Measurements from ENCODE around the gene VSNL1.

The VSNL1 gene

GRCh38 chr2:17649026-17649425 is 108.5 kb downstream of the VSNL1 start:
- no peak overlapping the region for H3K4me2 ChIP-seq (ENCODE audit: low read length)
- no peak overlapping the region for H3K9ac ChIP-seq (ENCODE audit: low read length)

GRCh38 chr2:17652681-17653394 is 112.3 kb downstream of the VSNL1 start:
- Histone ChIP-seq H3F3A (ENCODE audit: insufficient read depth, low read length) (no peaks in the 10 kb centered on the region), H2AFZ (ENCODE audit: low read length) (no peak overlapping the region), H3K4me2 (ENCODE audit: low read length) (no peak overlapping the region), H4K20me1 (ENCODE audit: insufficient read depth, low read length) (no peaks in the 10 kb centered on the region), H3K4me3 (ENCODE audit: low read depth, low read length, poor library complexity, severe bottlenecking) (no peak overlapping the region), H3K27ac (ENCODE audit: low read depth, low read length, poor library complexity, severe bottlenecking) (no peak overlapping the region), H3K27me3 (ENCODE audit: insufficient read depth, low read length) (no peaks in the 10 kb centered on the region), H3K9me3 (ENCODE audit: low read length) (no peaks in the 10 kb centered on the region), H3K79me2 (ENCODE audit: insufficient read depth, low read length) (no peaks in the 10 kb centered on the region), H3K36me3 (ENCODE audit: insufficient read depth, low read length) (no peaks in the 10 kb centered on the region), H3K4me1 (ENCODE audit: insufficient read depth, low read length, severe bottlenecking) (no peaks in the 10 kb centered on the region), H3K9ac (ENCODE audit: low read length) (no peak overlapping the region), H3K9me2 (ENCODE audit: low read depth, low read length) (no peaks in the 10 kb centered on the region)
- no peak for TF ChIP-seq CTCF (IDR thresholded peaks at IDR 0.05; ENCODE audit: low read length)
- no peak for TF ChIP-seq EZH2 (IDR thresholded peaks at IDR 0.05; ENCODE audit: borderline replicate concordance, low read length)

More at GRCh38 chr2:17649026-17649425, 108.5 kb downstream of the VSNL1 start:
- H3K9me2 ChIP-seq (ENCODE audit: low read depth, low read length), result no peaks in the 10 kb centered on the region
- TF ChIP-seq EZH2 (IDR thresholded peaks at IDR 0.05; ENCODE audit: borderline replicate concordance, low read length), result no peak
- no peak for TF ChIP-seq CTCF (IDR thresholded peaks at IDR 0.05; ENCODE audit: low read length)
- H3K27me3 ChIP-seq (ENCODE audit: insufficient read depth, low read length), result no peaks in the 10 kb centered on the region
- no peak overlapping the region for H2AFZ ChIP-seq (ENCODE audit: low read length)
- no peak overlapping the region for H3K4me3 ChIP-seq (ENCODE audit: low read depth, low read length, poor library complexity, severe bottlenecking)
- no peaks in the 10 kb centered on the region for H3K9me3 ChIP-seq (ENCODE audit: low read length)
- H4K20me1 ChIP-seq (ENCODE audit: insufficient read depth, low read length), result no peaks in the 10 kb centered on the region
- H3K27ac ChIP-seq (ENCODE audit: low read depth, low read length, poor library complexity, severe bottlenecking), result no peak overlapping the region
- peaks cover 4% of the 10 kb centered on the region for H3K4me1 ChIP-seq (ENCODE audit: insufficient read depth, low read length, severe bottlenecking)
- H3K79me2 ChIP-seq (ENCODE audit: insufficient read depth, low read length), result no peaks in the 10 kb centered on the region
- no peaks in the 10 kb centered on the region for H3K36me3 ChIP-seq (ENCODE audit: insufficient read depth, low read length)
- no peaks in the 10 kb centered on the region for H3F3A ChIP-seq (ENCODE audit: insufficient read depth, low read length)

GRCh38 chr2:17657759-17658158 is 117.3 kb downstream of the VSNL1 start:
- no peaks in the 10 kb centered on the region for H3F3A ChIP-seq (ENCODE audit: insufficient read depth, low read length)
- H4K20me1 ChIP-seq (ENCODE audit: insufficient read depth, low read length), result no peaks in the 10 kb centered on the region
- TF ChIP-seq EZH2 (IDR thresholded peaks at IDR 0.05; ENCODE audit: borderline replicate concordance, low read length) (no peak), CTCF (IDR thresholded peaks at IDR 0.05; ENCODE audit: low read length) (no peak)
- no peaks in the 10 kb centered on the region for H3K9me2 ChIP-seq (ENCODE audit: low read depth, low read length)
- H3K4me1 ChIP-seq (ENCODE audit: insufficient read depth, low read length, severe bottlenecking), result no peaks in the 10 kb centered on the region
- no peak overlapping the region for H2AFZ ChIP-seq (ENCODE audit: low read length)
- no peaks in the 10 kb centered on the region for H3K9me3 ChIP-seq (ENCODE audit: low read length)
- H3K79me2 ChIP-seq (ENCODE audit: insufficient read depth, low read length), result no peaks in the 10 kb centered on the region
- peaks cover under 1% of the 10 kb centered on the region; the same call in 1 of the 2 replicates for H3K36me3 ChIP-seq (ENCODE audit: insufficient read depth, low read length)
- no peak overlapping the region for H3K9ac ChIP-seq (ENCODE audit: low read length)
- H3K27me3 ChIP-seq (ENCODE audit: insufficient read depth, low read length), result no peaks in the 10 kb centered on the region
- no peak overlapping the region for H3K4me2 ChIP-seq (ENCODE audit: low read length)
- H3K27ac ChIP-seq (ENCODE audit: low read depth, low read length, poor library complexity, severe bottlenecking), result no peak overlapping the region
- no peak overlapping the region for H3K4me3 ChIP-seq (ENCODE audit: low read depth, low read length, poor library complexity, severe bottlenecking)
